ENCODE results near the gene OPTN. TPM values are rescaled to one million over a fixed set of nuclear protein-coding genes. Genes with fewer than 3 reads are reported as not detected.
A peak's percentile ranks its signal among the peaks of the same experiment; 100 is the strongest.

Gene OPTN
- total and polyA plus RNA-seq, 2 experiments from 2014 or later, result 48.7 to 79.4 TPM

DNA sequence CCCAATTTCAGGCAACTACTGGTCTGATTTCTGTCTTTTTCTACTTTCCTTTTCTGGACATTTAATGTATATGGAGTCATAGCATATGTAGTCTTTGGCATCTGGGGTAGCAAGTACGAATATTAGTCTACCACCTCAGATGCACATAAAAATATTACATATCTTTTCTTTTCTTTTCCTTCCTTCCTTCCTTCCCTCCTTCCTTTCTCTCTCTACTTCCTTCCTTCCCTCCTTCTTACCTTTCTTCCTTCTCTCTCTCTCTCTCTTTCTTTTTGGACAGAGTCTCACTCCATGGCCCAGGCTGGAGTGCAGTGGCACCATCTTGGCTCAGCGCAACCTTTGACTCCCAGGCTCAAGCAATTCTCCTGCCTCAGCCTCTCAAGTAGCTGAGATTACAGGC, 4.0 kb upstream of the OPTN start:
- Histone ChIP-seq H2AFZ (no peak overlapping the region), H3K27ac (no peak overlapping the region), H3K4me2 (no peak overlapping the region), H3K4me1 (ENCODE audit: insufficient read depth) (peaks cover 3% of the 10 kb centered on the region), H3K27me3 (no peaks in the 10 kb centered on the region), H3K9me3 (ENCODE audit: low read depth) (no peaks in the 10 kb centered on the region), H4K20me1 (ENCODE audit: insufficient read depth, poor library complexity, severe bottlenecking) (no peaks in the 10 kb centered on the region), H3K79me2 (peaks cover 1% of the 10 kb centered on the region), H3K36me3 (replicated peaks; ENCODE audit: insufficient read depth, low read depth) (no peaks in the 10 kb centered on the region), H3K4me3 (no peak overlapping the region), H3K9me2 (replicated peaks; ENCODE audit: insufficient read depth) (no peaks in the 10 kb centered on the region)
- TF ChIP-seq, protein P1, sequence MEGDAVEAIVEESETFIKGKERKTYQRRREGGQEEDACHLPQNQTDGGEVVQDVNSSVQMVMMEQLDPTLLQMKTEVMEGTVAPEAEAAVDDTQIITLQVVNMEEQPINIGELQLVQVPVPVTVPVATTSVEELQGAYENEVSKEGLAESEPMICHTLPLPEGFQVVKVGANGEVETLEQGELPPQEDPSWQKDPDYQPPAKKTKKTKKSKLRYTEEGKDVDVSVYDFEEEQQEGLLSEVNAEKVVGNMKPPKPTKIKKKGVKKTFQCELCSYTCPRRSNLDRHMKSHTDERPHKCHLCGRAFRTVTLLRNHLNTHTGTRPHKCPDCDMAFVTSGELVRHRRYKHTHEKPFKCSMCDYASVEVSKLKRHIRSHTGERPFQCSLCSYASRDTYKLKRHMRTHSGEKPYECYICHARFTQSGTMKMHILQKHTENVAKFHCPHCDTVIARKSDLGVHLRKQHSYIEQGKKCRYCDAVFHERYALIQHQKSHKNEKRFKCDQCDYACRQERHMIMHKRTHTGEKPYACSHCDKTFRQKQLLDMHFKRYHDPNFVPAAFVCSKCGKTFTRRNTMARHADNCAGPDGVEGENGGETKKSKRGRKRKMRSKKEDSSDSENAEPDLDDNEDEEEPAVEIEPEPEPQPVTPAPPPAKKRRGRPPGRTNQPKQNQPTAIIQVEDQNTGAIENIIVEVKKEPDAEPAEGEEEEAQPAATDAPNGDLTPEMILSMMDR (IDR thresholded peaks at IDR 0.05; ENCODE audit: poor library complexity), result no peak
- no peak for TF ChIP-seq EZH2phosphoT487 (IDR thresholded peaks at IDR 0.05; ENCODE audit: low read depth, severe bottlenecking, unreplicated experiment)
- no peak for DNase-seq (ENCODE audit: low spot score)
- WGBS (ENCODE audit: low lambda C conversion rate, missing lambda C conversion rate), result 98% methylated on average over 2 of the region's 2 CpGs

DNA sequence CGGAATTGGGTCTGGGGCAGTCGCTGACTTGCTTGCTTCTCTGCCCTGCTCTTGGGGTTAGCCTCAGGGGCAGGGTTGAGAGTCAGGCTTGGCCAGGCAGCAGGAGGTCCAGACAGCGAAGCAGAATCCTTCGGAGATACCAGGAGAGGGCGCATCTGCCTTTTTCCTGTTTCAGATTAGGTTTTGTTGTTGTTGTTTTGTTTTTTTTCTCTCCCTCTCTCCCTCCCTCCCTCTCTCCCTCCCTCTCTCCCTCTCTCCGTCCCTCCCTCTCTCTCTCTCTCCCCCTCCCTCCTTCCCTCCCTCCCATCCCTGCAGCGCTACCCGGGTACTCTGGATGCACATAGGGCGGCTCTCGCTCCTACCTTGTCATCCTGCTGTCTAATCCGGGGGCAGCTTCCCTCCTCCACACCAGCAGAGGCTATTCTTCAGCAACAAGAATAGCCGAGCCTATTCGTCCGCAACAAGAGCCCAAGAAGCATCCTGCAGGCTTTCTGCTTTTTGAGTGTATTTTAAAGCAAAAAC, 758 bp upstream of the OPTN start:
- H2AFZ ChIP-seq, result peak overlapping the region; percentile 90
- H3K4me1 ChIP-seq (ENCODE audit: insufficient read depth), result peaks cover 10% of the 10 kb centered on the region
- TF ChIP-seq, protein P1 (IDR thresholded peaks at IDR 0.05; ENCODE audit: poor library complexity), result peak; percentile 51
- no peak for TF ChIP-seq EZH2phosphoT487 (IDR thresholded peaks at IDR 0.05; ENCODE audit: low read depth, severe bottlenecking, unreplicated experiment)
- no peak for TF ChIP-seq EZH2 (IDR thresholded peaks at IDR 0.05; ENCODE audit: borderline replicate concordance)
- WGBS (ENCODE audit: low lambda C conversion rate, missing lambda C conversion rate), result 3% methylated on average over 13 of the region's 14 CpGs
- DNase-seq (ENCODE audit: low spot score), result peak; percentile 84
- H4K20me1 ChIP-seq (ENCODE audit: insufficient read depth, poor library complexity, severe bottlenecking), result no peaks in the 10 kb centered on the region
- H3K4me3 ChIP-seq, result peak overlapping the region; percentile 100
- no peaks in the 10 kb centered on the region for H3K9me2 ChIP-seq (replicated peaks; ENCODE audit: insufficient read depth)
- H3K79me2 ChIP-seq, result peaks cover 30% of the 10 kb centered on the region
- H3K4me2 ChIP-seq, result peak overlapping the region; percentile 88
- no peaks in the 10 kb centered on the region for H3K9me3 ChIP-seq (ENCODE audit: low read depth)
- H3K27ac ChIP-seq, result peak overlapping the region; percentile 100
- H3K36me3 ChIP-seq (replicated peaks; ENCODE audit: insufficient read depth, low read depth), result no peaks in the 10 kb centered on the region
- H3K27me3 ChIP-seq, result no peaks in the 10 kb centered on the region

DNA sequence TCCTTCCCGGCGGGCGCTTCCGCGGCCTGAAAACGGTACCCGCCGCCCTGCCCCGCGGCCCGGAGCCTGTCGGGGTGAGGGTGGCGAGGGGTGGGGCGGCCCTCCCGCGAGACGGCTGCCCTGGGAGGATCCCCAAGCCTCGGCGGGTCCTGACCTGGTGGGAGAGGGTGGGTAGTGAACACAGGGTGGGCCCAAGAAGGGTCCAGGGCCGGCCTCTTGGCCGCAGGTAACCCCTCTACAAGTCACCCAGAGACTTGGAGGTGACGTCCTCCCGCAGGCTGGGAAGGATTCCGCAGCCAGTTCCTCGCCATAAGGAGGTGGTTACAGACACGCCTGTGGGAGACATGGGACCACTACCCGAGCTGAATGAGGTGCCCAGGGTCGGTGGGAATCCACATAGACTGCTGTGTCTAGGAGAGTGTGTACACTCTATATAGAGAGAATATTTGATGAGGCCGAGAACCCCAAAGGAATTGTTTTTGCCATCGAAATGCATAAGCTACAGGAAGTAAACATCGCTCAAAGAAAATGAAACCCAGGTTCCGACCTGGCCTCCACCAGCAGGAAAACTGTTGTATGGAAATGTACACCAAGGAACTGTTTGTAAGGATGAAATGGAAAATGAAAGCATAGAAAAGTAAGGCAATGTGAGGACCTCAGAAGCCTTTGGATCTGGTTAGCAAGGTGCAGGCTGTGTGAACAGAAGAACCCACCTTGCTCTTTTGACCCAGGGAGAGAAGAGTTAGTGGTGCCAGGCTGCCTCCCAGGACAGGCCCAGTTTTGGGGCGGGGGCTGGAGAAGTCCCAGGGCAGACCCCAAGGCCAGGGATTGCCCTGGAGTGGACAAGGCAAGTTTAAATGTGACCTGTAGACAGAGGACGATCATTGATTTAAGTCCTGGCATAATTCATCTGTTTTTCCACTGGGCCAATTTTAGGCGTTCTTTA, 659 bp downstream of the OPTN start:
- peak; percentile 47 for DNase-seq (ENCODE audit: low spot score)
- H3K27me3 ChIP-seq, result no peaks in the 10 kb centered on the region
- H3K36me3 ChIP-seq (replicated peaks; ENCODE audit: insufficient read depth, low read depth), result no peaks in the 10 kb centered on the region
- H3K9me3 ChIP-seq (ENCODE audit: low read depth), result no peaks in the 10 kb centered on the region
- H3K4me1 ChIP-seq (ENCODE audit: insufficient read depth), result peaks cover 10% of the 10 kb centered on the region
- H2AFZ ChIP-seq, result peak overlapping the region; percentile 89
- H3K79me2 ChIP-seq, result peaks cover 42% of the 10 kb centered on the region
- TF ChIP-seq, protein P1 (IDR thresholded peaks at IDR 0.05; ENCODE audit: poor library complexity), result no peak
- TF ChIP-seq EZH2phosphoT487 (IDR thresholded peaks at IDR 0.05; ENCODE audit: low read depth, severe bottlenecking, unreplicated experiment) (no peak), EZH2 (IDR thresholded peaks at IDR 0.05; ENCODE audit: borderline replicate concordance) (no peak)
- no peaks in the 10 kb centered on the region for H4K20me1 ChIP-seq (ENCODE audit: insufficient read depth, poor library complexity, severe bottlenecking)
- H3K4me3 ChIP-seq, result peak overlapping the region; percentile 100
- H3K4me2 ChIP-seq, result peak overlapping the region; percentile 88
- WGBS (ENCODE audit: low lambda C conversion rate, missing lambda C conversion rate), result 21% methylated on average over 25 of the region's 35 CpGs
- H3K27ac ChIP-seq, result peak overlapping the region; percentile 100
- no peaks in the 10 kb centered on the region for H3K9me2 ChIP-seq (replicated peaks; ENCODE audit: insufficient read depth)

Data from hepatocyte (in vitro differentiated cells).